Measurements from ENCODE around the gene EYS.

The EYS gene

DNA sequence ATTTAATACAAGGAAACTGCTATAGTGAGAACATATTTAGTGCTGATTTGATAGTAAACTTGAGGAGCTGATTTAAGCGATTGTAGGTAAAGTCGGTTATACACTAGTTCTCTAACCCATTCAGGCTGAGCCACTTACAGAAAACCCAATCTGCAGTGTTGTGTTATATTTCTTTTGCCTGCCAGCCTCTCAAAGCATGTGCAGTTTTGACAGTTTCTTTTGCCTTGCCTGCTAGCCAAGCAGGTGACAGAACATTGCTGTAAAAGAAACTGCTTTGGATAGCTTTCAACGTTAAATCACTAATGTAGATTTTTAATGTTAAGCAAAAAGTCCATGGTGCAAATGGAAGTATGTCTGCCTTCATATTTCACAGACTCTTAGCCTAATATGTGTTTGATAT is 982.9 kb downstream of the EYS start:
- TF ChIP-seq, protein P1, sequence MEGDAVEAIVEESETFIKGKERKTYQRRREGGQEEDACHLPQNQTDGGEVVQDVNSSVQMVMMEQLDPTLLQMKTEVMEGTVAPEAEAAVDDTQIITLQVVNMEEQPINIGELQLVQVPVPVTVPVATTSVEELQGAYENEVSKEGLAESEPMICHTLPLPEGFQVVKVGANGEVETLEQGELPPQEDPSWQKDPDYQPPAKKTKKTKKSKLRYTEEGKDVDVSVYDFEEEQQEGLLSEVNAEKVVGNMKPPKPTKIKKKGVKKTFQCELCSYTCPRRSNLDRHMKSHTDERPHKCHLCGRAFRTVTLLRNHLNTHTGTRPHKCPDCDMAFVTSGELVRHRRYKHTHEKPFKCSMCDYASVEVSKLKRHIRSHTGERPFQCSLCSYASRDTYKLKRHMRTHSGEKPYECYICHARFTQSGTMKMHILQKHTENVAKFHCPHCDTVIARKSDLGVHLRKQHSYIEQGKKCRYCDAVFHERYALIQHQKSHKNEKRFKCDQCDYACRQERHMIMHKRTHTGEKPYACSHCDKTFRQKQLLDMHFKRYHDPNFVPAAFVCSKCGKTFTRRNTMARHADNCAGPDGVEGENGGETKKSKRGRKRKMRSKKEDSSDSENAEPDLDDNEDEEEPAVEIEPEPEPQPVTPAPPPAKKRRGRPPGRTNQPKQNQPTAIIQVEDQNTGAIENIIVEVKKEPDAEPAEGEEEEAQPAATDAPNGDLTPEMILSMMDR (IDR thresholded peaks at IDR 0.05): no peak
- H3K9ac ChIP-seq: no peak overlapping the region

DNA sequence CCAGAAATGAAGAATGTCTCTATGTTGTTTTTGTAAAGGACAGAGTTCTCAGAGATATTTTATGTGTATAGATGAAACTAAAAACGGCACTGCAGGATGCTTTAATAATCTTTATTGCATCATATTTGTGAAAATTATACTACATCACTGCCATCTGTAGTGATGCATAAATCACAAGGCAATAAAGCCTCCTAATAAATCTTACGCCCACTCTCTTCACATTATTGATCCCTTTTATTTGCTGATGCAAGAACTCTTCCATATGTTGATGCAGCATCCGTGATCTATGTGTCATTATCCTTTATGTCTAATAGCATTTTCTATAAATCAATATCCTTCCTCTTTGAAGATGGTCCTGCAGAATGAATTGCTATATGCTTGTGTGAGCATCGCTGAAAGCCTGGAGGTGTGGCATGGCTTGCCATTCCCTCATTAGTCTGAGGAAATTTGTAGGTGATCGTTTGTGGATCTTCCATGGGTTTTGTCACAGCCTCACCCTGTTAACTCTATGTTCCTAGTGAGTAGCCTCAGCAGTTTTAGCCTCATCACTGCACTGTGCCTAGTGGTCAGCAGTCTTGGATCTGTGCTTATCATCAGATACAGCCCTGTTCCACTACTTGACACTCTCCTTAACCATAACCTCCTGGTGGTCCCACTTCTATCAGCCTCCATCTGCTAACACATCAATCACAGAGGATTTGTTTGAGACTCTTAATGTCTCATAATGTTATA is 983.5 kb downstream of the EYS start:
- no peak overlapping the region for H3K9ac ChIP-seq
- no peaks in the 10 kb centered on the region for H3K4me1 ChIP-seq
- H3K27ac ChIP-seq: no peak overlapping the region
- no peaks in the 10 kb centered on the region for H3K27me3 ChIP-seq (ENCODE audit: control insufficient read depth, insufficient read depth, low read length)
- TF ChIP-seq, protein P1 (IDR thresholded peaks at IDR 0.05): no peak
- H3K79me2 ChIP-seq: no peaks in the 10 kb centered on the region
- no peaks in the 10 kb centered on the region for H3K9me3 ChIP-seq (ENCODE audit: control insufficient read depth, low read length)
- no peaks in the 10 kb centered on the region for H3K36me3 ChIP-seq (ENCODE audit: control insufficient read depth, insufficient read depth, low read length)
- no peak overlapping the region for H2AFZ ChIP-seq
- H3K4me3 ChIP-seq (ENCODE audit: low read depth, low read length): no peak overlapping the region
- H3K4me2 ChIP-seq (ENCODE audit: low read length): no peak overlapping the region

More for the DNA sequence above, 982.9 kb downstream of the EYS start:
- Histone ChIP-seq H3K4me1 (no peaks in the 10 kb centered on the region), H3K4me2 (ENCODE audit: low read length) (no peak overlapping the region), H3K27me3 (ENCODE audit: control insufficient read depth, insufficient read depth, low read length) (no peaks in the 10 kb centered on the region), H2AFZ (no peak overlapping the region), H3K4me3 (ENCODE audit: low read depth, low read length) (no peak overlapping the region), H3K9me3 (ENCODE audit: control insufficient read depth, low read length) (no peaks in the 10 kb centered on the region), H3K27ac (no peak overlapping the region), H3K79me2 (no peaks in the 10 kb centered on the region), H3K36me3 (ENCODE audit: control insufficient read depth, insufficient read depth, low read length) (no peaks in the 10 kb centered on the region)

DNA sequence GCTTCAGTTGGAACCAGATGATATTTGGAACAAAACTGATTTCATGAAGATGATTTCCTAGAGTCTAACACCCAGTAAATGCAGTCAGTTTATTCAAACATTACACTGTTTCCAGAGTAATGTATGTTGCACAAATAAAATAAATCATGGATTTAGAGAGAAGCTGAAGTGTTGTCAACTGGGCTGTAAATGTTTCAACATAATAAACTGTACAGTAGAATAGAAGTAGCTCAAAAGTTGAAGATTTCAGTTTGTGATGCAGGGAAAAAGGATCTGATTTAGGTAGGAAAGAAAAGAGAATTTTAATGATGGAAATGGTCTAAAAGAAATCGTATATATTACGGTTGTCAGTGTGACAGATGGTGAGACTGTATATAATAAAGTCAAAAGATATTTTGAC is 985.2 kb downstream of the EYS start:
- H3K4me3 ChIP-seq (ENCODE audit: low read depth, low read length): no peak overlapping the region
- H2AFZ ChIP-seq: no peak overlapping the region
- no peak overlapping the region for H3K27ac ChIP-seq
- no peaks in the 10 kb centered on the region for H3K27me3 ChIP-seq (ENCODE audit: control insufficient read depth, insufficient read depth, low read length)
- no peaks in the 10 kb centered on the region for H3K79me2 ChIP-seq
- H3K36me3 ChIP-seq (ENCODE audit: control insufficient read depth, insufficient read depth, low read length): no peaks in the 10 kb centered on the region
- no peak overlapping the region for H3K9ac ChIP-seq
- no peaks in the 10 kb centered on the region for H3K4me1 ChIP-seq
- no peak overlapping the region for H3K4me2 ChIP-seq (ENCODE audit: low read length)
- H3K9me3 ChIP-seq (ENCODE audit: control insufficient read depth, low read length): no peaks in the 10 kb centered on the region
- TF ChIP-seq, protein P1 (IDR thresholded peaks at IDR 0.05): no peak

DNA sequence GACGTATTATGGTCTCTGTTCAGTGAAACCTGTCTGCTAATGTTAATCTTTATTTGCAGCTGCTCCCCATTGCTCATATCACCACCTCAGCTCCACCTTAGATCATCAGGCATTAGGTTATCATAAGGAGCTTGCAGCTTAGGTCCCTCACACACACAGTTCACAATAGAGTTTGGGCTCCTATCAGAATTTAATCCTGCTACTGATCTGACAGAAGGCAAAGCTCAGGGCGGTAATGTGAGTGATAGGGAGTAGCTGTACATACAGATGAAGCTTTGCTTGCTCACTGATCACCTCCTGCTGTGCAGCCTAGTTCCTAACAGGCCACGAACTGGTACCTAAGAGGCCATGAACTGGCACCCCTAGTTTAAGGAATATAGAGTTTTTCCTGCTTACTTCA is 989.7 kb downstream of the EYS start:
- no peaks in the 10 kb centered on the region for H3K9me3 ChIP-seq (ENCODE audit: control insufficient read depth, low read length)
- H3K27me3 ChIP-seq (ENCODE audit: control insufficient read depth, insufficient read depth, low read length): no peaks in the 10 kb centered on the region
- no peaks in the 10 kb centered on the region for H3K36me3 ChIP-seq (ENCODE audit: control insufficient read depth, insufficient read depth, low read length)
- H3K4me3 ChIP-seq (ENCODE audit: low read depth, low read length): no peak overlapping the region
- no peak overlapping the region for H2AFZ ChIP-seq
- H3K4me2 ChIP-seq (ENCODE audit: low read length): no peak overlapping the region
- no peaks in the 10 kb centered on the region for H3K79me2 ChIP-seq
- no peaks in the 10 kb centered on the region for H3K4me1 ChIP-seq
- TF ChIP-seq, protein P1 (IDR thresholded peaks at IDR 0.05): no peak
- H3K27ac ChIP-seq: no peak overlapping the region
- H3K9ac ChIP-seq: no peak overlapping the region

DNA sequence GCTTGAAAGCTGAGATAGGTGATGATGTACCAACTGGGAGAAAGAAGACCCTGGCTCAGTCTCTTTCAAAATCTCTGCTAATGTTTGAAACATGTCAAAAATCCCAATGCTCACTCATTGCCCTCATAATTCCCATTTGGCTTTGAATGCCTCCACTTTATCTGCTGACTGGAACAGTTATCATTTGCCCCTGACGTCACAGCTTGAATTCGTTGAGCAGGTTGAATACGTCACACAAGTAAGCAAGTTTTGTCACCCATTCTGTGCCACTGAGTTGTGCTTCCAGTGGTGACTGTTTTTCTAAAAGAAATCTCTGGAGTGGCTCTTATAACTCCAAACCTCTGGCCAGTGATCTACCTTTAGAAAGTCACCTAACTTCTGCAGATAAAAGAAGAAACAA is 991.4 kb downstream of the EYS start:
- TF ChIP-seq, protein P1 (IDR thresholded peaks at IDR 0.05): no peak
- Histone ChIP-seq H3K4me1 (no peaks in the 10 kb centered on the region), H3K27ac (no peak overlapping the region), H3K4me3 (ENCODE audit: low read depth, low read length) (no peak overlapping the region), H3K4me2 (ENCODE audit: low read length) (no peak overlapping the region), H2AFZ (no peak overlapping the region), H3K27me3 (ENCODE audit: control insufficient read depth, insufficient read depth, low read length) (no peaks in the 10 kb centered on the region), H3K9me3 (ENCODE audit: control insufficient read depth, low read length) (no peaks in the 10 kb centered on the region), H3K9ac (no peak overlapping the region), H3K36me3 (ENCODE audit: control insufficient read depth, insufficient read depth, low read length) (no peaks in the 10 kb centered on the region), H3K79me2 (no peaks in the 10 kb centered on the region)

All from parathyroid adenoma (tissue), 2 donors.